HCT116 (cell line): Measurements from ENCODE around the gene BRD4.

Source experiments
- CTCF ChIP-seq, 3 experiments: fragments of 200-600 bp in 1 of 3; sonication (generic) in 1 of 3; IDR thresholded peaks in 2 of 3; conservative IDR thresholded peaks in 1 of 3; 2 replicates each; pipeline ENCODE4 v1.5.1; 2012 to 2017; ENCODE audit warnings: low read depth in 2 of 3, low read length in 2 of 3, antibody characterized with exemption in 1 of 3, borderline replicate concordance in 1 of 3, control low read depth in 1 of 3, mild to moderate bottlenecking in 1 of 3, mixed read lengths in 1 of 3, mixed run types in 1 of 3, moderate library complexity in 1 of 3; ENCODE audit not compliant: insufficient read depth in 1 of 3
- ELF1 ChIP-seq: IDR thresholded peaks from 2 replicates; pipeline ENCODE4 v1.6.1; 2012; ENCODE audit warnings: low read depth, borderline replicate concordance
- TF ChIP-seq, protein P1 (sequence below): IDR thresholded peaks from 2 replicates; pipeline ENCODE4 v1.6.1; 2012

DNA sequence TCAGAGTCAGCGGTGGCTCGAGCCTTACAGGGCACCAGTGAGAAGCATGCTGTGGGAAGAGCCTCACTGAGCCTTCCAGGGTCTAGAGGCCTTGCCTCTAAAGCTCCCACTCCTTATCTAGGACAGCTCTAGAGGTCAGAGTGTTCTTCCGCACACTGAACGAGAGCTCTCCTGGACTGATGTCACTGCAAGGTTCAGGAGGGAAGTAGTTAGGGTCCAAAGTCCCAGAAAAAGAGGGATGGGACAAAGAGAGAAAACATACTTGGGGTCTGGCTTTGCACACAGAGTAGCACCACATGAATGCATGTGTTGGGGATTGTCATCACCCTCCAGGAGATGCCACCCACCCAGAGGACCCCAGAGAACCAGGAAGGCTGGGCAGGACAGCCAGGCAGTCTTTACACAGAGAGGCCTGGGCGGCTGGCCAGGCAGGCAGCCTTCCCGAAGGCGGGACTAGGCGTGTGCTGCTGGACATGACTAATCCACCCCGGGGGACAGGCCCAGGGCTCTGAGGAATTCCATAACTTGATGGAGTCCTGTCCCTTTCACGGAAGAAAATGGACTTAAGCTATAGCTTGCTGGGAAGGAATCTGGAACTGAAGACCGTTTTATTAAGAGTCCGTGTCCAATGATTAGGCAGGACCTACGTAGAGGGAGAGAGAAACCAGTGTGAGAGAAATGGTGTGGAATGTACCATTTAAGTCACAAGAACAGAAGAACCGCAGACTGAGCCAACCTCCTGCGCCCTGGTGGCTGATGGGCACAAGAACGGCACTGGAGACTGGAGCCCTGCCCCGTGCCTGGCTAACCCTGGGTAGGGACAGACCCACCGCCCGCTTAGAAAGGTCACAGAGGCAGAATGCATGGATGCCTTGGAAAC, 83.5 kb downstream of the BRD4 start:
- TF ChIP-seq CTCF (IDR thresholded peaks at IDR 0.05 in 2 of 3, conservative IDR thresholded peaks at IDR 0.05 in 1 of 3; ENCODE audit: borderline replicate concordance in 1 of 3, insufficient read depth in 1 of 3, low read depth in 2 of 3, low read length in 2 of 3) (no peak), ELF1 (no peak)
- TF ChIP-seq, protein P1, sequence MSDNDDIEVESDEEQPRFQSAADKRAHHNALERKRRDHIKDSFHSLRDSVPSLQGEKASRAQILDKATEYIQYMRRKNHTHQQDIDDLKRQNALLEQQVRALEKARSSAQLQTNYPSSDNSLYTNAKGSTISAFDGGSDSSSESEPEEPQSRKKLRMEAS, result no peak
